Measurements from ENCODE around the gene RABGEF1. TPM values are rescaled to one million over a fixed set of nuclear protein-coding genes. Genes with fewer than 3 reads are reported as not detected.

RABGEF1 gene
- total RNA-seq, 1 experiment from 2014 or later = 35.2 TPM

GRCh38 chr7:66832531-66833351, 92.2 kb downstream of the RABGEF1 start:
- no peaks in the 10 kb centered on the region for H3K4me1 ChIP-seq (replicated peaks; ENCODE audit: insufficient read depth)
- H3K9me2 ChIP-seq (ENCODE audit: insufficient read depth) = no peaks in the 10 kb centered on the region
- H3K9me3 ChIP-seq (ENCODE audit: insufficient read depth, low read depth) = no peaks in the 10 kb centered on the region; the same call in 1 of the 2 replicates
- ChIA-PET CTCF (interaction anchor here (0.6 kb wide), 1 partner anchor 113 kb away, joined by 7 read pairs; no protein-coding TSS in a partner anchor), POLR2A (ENCODE audit: unreplicated experiment) (no interaction called here)
- no peak overlapping the region for H3K4me2 ChIP-seq
- TF ChIP-seq EZH2 (IDR thresholded peaks at IDR 0.05; ENCODE audit: low read depth) = no peak
- no peak for TF ChIP-seq CTCF (conservative IDR thresholded peaks at IDR 0.05)
- no peaks in the 10 kb centered on the region for H3K79me2 ChIP-seq (ENCODE audit: low read depth)
- no peak overlapping the region for H3K27ac ChIP-seq
- H3K4me3 ChIP-seq = no peak overlapping the region
- intact Hi-C loops (cut with micrococcal nuclease; ENCODE audit: unreplicated experiment) = no loop called here
- H3K27me3 ChIP-seq (ENCODE audit: insufficient read depth, low read depth) = no peaks in the 10 kb centered on the region
- H2AFZ ChIP-seq = no peak overlapping the region
- BruUV-seq (replicated peaks) = no TSS peak
- no peak for DNase-seq
- H4K20me1 ChIP-seq (ENCODE audit: insufficient read depth) = no peaks in the 10 kb centered on the region
- no peaks in the 10 kb centered on the region for H3K36me3 ChIP-seq (ENCODE audit: low read depth)
- no peaks in the 10 kb centered on the region for H3F3A ChIP-seq (ENCODE audit: insufficient read depth, low read depth)

GRCh38 chr7:66837007-66837406, 96.5 kb downstream of the RABGEF1 start:
- TF ChIP-seq EZH2 (IDR thresholded peaks at IDR 0.05; ENCODE audit: low read depth) (no peak), CTCF (conservative IDR thresholded peaks at IDR 0.05) (peak; percentile 58)
- no peaks in the 10 kb centered on the region for H3K9me2 ChIP-seq (ENCODE audit: insufficient read depth)
- no peaks in the 10 kb centered on the region for H3K4me1 ChIP-seq (replicated peaks; ENCODE audit: insufficient read depth)
- ChIA-PET POLR2A (ENCODE audit: unreplicated experiment) (no interaction called here), CTCF (no interaction called here)
- no peaks in the 10 kb centered on the region for H3K79me2 ChIP-seq (ENCODE audit: low read depth)
- no peaks in the 10 kb centered on the region for H3K27me3 ChIP-seq (ENCODE audit: insufficient read depth, low read depth)
- intact Hi-C loops (cut with micrococcal nuclease; ENCODE audit: unreplicated experiment) = no loop called here
- no peak overlapping the region for H3K4me3 ChIP-seq
- H3K36me3 ChIP-seq (ENCODE audit: low read depth) = no peaks in the 10 kb centered on the region
- H4K20me1 ChIP-seq (ENCODE audit: insufficient read depth) = no peaks in the 10 kb centered on the region
- no peaks in the 10 kb centered on the region for H3F3A ChIP-seq (ENCODE audit: insufficient read depth, low read depth)
- DNase-seq = no peak
- no peak overlapping the region for H3K4me2 ChIP-seq
- no TSS peak for BruUV-seq (replicated peaks)
- no peak overlapping the region for H2AFZ ChIP-seq
- no peak overlapping the region for H3K27ac ChIP-seq
- H3K9me3 ChIP-seq (ENCODE audit: insufficient read depth, low read depth) = no peaks in the 10 kb centered on the region; the same call in 1 of the 2 replicates

- H3K4me2 ChIP-seq = no peak overlapping the region
- BruUV-seq (replicated peaks) = no TSS peak
- H3K79me2 ChIP-seq (ENCODE audit: low read depth) = no peaks in the 10 kb centered on the region
- CTCF ChIA-PET = no interaction called here
- intact Hi-C loops (cut with micrococcal nuclease; ENCODE audit: unreplicated experiment) = no loop called here
- H3F3A ChIP-seq (ENCODE audit: insufficient read depth, low read depth) = no peaks in the 10 kb centered on the region
- no peaks in the 10 kb centered on the region for H3K27me3 ChIP-seq (ENCODE audit: insufficient read depth, low read depth)
- no peak overlapping the region for H3K4me3 ChIP-seq
- DNase-seq = no peak
- no peak overlapping the region for H3K27ac ChIP-seq
- H3K4me1 ChIP-seq (replicated peaks; ENCODE audit: insufficient read depth) = no peaks in the 10 kb centered on the region
- H3K9me3 ChIP-seq (ENCODE audit: insufficient read depth, low read depth) = no peaks in the 10 kb centered on the region; the same call in 1 of the 2 replicates
- H4K20me1 ChIP-seq (ENCODE audit: insufficient read depth) = no peaks in the 10 kb centered on the region
- H2AFZ ChIP-seq = no peak overlapping the region
- no peak for TF ChIP-seq CTCF (conservative IDR thresholded peaks at IDR 0.05)
- TF ChIP-seq EZH2 (IDR thresholded peaks at IDR 0.05; ENCODE audit: low read depth) = no peak
- POLR2A ChIA-PET (ENCODE audit: unreplicated experiment) = no interaction called here
- H3K36me3 ChIP-seq (ENCODE audit: low read depth) = no peaks in the 10 kb centered on the region
- no peaks in the 10 kb centered on the region for H3K9me2 ChIP-seq (ENCODE audit: insufficient read depth)
Measured at GRCh38 chr7:66837661-66838060, 97.1 kb downstream of the RABGEF1 start.

Measured in PC-9 (cell line).